ENCODE measurements around the gene SPATA32. TPM values are rescaled to one million over a fixed set of nuclear protein-coding genes. Genes with fewer than 3 reads are reported as not detected.

Gene SPATA32
- total RNA-seq, 1 experiment from 2014 or later, result 0.15 TPM

DNA sequence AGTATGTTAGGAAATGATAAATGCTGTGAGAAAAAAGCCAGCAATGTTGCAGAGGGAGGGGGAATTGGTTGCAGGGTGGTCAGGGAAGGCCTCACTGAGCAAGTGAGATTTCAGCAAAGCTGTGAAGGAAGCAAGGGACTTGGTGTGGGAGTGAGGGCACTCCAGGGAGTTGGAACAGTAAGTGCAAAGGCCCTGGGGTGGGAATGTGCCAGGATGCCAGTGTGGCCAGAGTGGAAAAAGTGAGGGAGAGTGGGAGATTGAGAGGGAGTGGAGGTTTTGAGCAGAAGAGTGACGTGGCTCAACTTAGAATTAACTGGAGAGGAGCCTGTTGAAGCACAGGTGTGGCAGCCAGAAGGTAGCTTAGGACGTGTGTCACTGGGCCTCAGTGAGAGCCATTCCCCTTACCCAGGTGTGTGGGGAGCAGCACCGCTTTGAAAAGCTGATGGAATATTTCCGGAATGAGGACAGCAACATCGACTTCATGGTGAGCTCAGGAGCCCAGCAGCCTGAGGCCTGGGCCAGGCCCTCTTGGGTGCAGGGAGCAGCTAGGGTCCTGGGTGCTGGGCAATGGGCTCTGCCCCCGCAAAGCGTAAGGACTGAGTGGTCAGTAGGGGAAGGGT lies 23.6 kb downstream of the SPATA32 start:
- POLR2A ChIA-PET, result no interaction called here
- H3K4me3 ChIP-seq (replicated peaks in 1 of 2; ENCODE audit: low read depth in 1 of 2, low read length in 2 of 2), result no peak overlapping the region
- ATAC-seq (no peak), DNase-seq (ENCODE audit: low read depth, low spot score) (no peak)
- RAD21 ChIA-PET (ENCODE audit: low non-redundant PET in 1 of 2, low total read pairs in 2 of 2, uncharacterized antibody in 2 of 2, unreplicated experiment in 2 of 2), result no interaction called here
- no peaks in the 10 kb centered on the region for H3K9me3 ChIP-seq (ENCODE audit: control insufficient read depth in 1 of 2, insufficient read depth in 1 of 2, low read depth in 1 of 2, low read length in 2 of 2)
- no peak overlapping the region for H3K9ac ChIP-seq (ENCODE audit: low read length)
- no peaks in the 10 kb centered on the region for H3K36me3 ChIP-seq (ENCODE audit: control insufficient read depth in 1 of 2, insufficient read depth in 2 of 2, low read length in 2 of 2)
- CTCF ChIA-PET, result interaction anchor here (1.1 kb wide), 1 partner anchor 9 kb away, joined by 3 read pairs; no protein-coding TSS in a partner anchor
- no peak overlapping the region for H3K27ac ChIP-seq (ENCODE audit: low read depth, low read length)
- TF ChIP-seq ZNF274 (IDR thresholded peaks at IDR 0.05; ENCODE audit: low read depth, low read length), result no peak
- TF ChIP-seq EGR1 (IDR thresholded peaks at IDR 0.05; ENCODE audit: low read depth), result no peak
- TF ChIP-seq, protein P1, sequence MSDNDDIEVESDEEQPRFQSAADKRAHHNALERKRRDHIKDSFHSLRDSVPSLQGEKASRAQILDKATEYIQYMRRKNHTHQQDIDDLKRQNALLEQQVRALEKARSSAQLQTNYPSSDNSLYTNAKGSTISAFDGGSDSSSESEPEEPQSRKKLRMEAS (IDR thresholded peaks at IDR 0.05), result no peak
- no peak for TF ChIP-seq EZH2 (IDR thresholded peaks at IDR 0.05)
- TF ChIP-seq CEBPB (IDR thresholded peaks at IDR 0.05; ENCODE audit: low read depth), result no peak
- TF ChIP-seq SP1 (IDR thresholded peaks at IDR 0.05; ENCODE audit: low read depth), result no peak
- TF ChIP-seq YY1 (IDR thresholded peaks at IDR 0.05; ENCODE audit: extremely low read depth, insufficient replicate concordance, low read depth, low read length), result no peak
- TF ChIP-seq, protein P2, sequence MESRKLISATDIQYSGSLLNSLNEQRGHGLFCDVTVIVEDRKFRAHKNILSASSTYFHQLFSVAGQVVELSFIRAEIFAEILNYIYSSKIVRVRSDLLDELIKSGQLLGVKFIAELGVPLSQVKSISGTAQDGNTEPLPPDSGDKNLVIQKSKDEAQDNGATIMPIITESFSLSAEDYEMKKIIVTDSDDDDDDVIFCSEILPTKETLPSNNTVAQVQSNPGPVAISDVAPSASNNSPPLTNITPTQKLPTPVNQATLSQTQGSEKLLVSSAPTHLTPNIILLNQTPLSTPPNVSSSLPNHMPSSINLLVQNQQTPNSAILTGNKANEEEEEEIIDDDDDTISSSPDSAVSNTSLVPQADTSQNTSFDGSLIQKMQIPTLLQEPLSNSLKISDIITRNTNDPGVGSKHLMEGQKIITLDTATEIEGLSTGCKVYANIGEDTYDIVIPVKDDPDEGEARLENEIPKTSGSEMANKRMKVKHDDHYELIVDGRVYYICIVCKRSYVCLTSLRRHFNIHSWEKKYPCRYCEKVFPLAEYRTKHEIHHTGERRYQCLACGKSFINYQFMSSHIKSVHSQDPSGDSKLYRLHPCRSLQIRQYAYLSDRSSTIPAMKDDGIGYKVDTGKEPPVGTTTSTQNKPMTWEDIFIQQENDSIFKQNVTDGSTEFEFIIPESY (IDR thresholded peaks at IDR 0.05; ENCODE audit: extremely low read depth, insufficient replicate concordance, low read length), result no peak
- no peak for TF ChIP-seq SRF (IDR thresholded peaks at IDR 0.05; ENCODE audit: low read depth)
- no peak for TF ChIP-seq RAD21 (IDR thresholded peaks at IDR 0.05; ENCODE audit: low read depth)
- TF ChIP-seq, protein P3, sequence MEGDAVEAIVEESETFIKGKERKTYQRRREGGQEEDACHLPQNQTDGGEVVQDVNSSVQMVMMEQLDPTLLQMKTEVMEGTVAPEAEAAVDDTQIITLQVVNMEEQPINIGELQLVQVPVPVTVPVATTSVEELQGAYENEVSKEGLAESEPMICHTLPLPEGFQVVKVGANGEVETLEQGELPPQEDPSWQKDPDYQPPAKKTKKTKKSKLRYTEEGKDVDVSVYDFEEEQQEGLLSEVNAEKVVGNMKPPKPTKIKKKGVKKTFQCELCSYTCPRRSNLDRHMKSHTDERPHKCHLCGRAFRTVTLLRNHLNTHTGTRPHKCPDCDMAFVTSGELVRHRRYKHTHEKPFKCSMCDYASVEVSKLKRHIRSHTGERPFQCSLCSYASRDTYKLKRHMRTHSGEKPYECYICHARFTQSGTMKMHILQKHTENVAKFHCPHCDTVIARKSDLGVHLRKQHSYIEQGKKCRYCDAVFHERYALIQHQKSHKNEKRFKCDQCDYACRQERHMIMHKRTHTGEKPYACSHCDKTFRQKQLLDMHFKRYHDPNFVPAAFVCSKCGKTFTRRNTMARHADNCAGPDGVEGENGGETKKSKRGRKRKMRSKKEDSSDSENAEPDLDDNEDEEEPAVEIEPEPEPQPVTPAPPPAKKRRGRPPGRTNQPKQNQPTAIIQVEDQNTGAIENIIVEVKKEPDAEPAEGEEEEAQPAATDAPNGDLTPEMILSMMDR (IDR thresholded peaks at IDR 0.05 in 2 of 3, conservative IDR thresholded peaks at IDR 0.05 in 1 of 3; ENCODE audit: borderline replicate concordance in 1 of 3, insufficient read depth in 1 of 3, low read depth in 2 of 3, low read length in 2 of 3), result no peak
- TF ChIP-seq TCF7L2 (IDR thresholded peaks at IDR 0.05; ENCODE audit: borderline replicate concordance, extremely low read depth, insufficient read depth, insufficient read length), result no peak
- TF ChIP-seq JUND (IDR thresholded peaks at IDR 0.05), result no peak
- H3K4me2 ChIP-seq (ENCODE audit: low read length), result no peak overlapping the region
- intact Hi-C loops (cut with micrococcal nuclease), result no loop called here
- no TSS peak for BruUV-seq (replicated peaks)
- no peak overlapping the region for H2AFZ ChIP-seq (ENCODE audit: low read depth, low read length, poor library complexity, severe bottlenecking)
- no peaks in the 10 kb centered on the region for H4K20me1 ChIP-seq (ENCODE audit: insufficient read depth)
- H3K27me3 ChIP-seq (ENCODE audit: insufficient read depth, low read length), result no peaks in the 10 kb centered on the region
- H3K9me2 ChIP-seq (ENCODE audit: insufficient read depth), result no peaks in the 10 kb centered on the region
- H3K4me1 ChIP-seq (ENCODE audit: control insufficient read depth in 1 of 2, insufficient read depth in 2 of 2, low read length in 2 of 2), result peaks cover 0 to 3% of the 10 kb centered on the region in 2 experiments; a peak in 1 of 4 replicates
- no peaks in the 10 kb centered on the region for H3K79me2 ChIP-seq (ENCODE audit: insufficient read depth, low read length)

Data from HCT116 (cell line).